Duodenal mucosa (tissue), 2 donors: Measurements from ENCODE around the gene CDH13.

Experiments
- H3K27ac ChIP-seq: one replicate; pipeline ENCODE4 v1.7.0; 2013; ENCODE audit warnings: low read depth, low read length
- H3K27me3 ChIP-seq, 2 donors: one replicate each; pipeline ENCODE4 v1.7.0; 2013; ENCODE audit warnings: low read length in 2 of 2, control low read depth in 1 of 2; ENCODE audit not compliant: insufficient read depth in 2 of 2, control insufficient read depth in 1 of 2
- H3K36me3 ChIP-seq, 2 donors: one replicate each; pipeline ENCODE4 v1.7.0; 2013; ENCODE audit warnings: low read length in 2 of 2, control low read depth in 1 of 2; ENCODE audit not compliant: insufficient read depth in 2 of 2, control insufficient read depth in 1 of 2
- H3K4me1 ChIP-seq, 2 donors: one replicate each; pipeline ENCODE4 v1.7.0; 2013; ENCODE audit warnings: low read length in 2 of 2, control low read depth in 1 of 2; ENCODE audit not compliant: insufficient read depth in 2 of 2, control insufficient read depth in 1 of 2
- H3K4me3 ChIP-seq, 2 donors: one replicate each; pipeline ENCODE4 v1.7.0; 2013; ENCODE audit warnings: low read length in 2 of 2, low read depth in 1 of 2
- H3K9ac ChIP-seq, 2 donors: one replicate each; pipeline ENCODE4 v1.7.0; 2013; ENCODE audit warnings: low read length in 2 of 2, low read depth in 1 of 2
- H3K9me3 ChIP-seq, 2 donors: one replicate each; pipeline ENCODE4 v1.7.0; 2013; ENCODE audit warnings: low read length in 2 of 2, control low read depth in 1 of 2; ENCODE audit not compliant: control insufficient read depth in 1 of 2

CDH13 gene

DNA sequence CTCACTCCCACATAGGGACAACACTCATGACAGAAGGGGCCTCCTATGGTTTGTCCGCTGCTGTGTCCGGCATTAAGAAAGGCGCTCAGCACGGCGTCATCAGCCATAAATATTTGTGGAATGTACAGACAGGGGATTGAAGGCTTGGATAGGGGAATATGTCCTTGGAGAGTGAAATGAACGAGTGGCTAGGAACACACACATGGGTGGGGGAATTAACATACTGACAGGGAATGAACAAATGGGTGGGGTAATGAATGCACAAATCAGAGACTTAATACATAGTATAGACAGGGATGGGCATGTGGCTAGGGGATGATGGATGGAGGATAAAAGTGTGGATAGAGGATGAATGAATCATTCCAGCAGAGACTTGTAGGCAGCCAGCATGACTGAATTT lies 1027.0 kb downstream of the CDH13 start:
- Histone ChIP-seq H3K9ac (no peak overlapping the region), H3K9me3 (no peaks in the 10 kb centered on the region), H3K27me3 (no peaks in the 10 kb centered on the region), H3K4me3 (no peak overlapping the region), H3K27ac (no peak overlapping the region), H3K4me1 (no peaks in the 10 kb centered on the region), H3K36me3 (no peaks in the 10 kb centered on the region)

DNA sequence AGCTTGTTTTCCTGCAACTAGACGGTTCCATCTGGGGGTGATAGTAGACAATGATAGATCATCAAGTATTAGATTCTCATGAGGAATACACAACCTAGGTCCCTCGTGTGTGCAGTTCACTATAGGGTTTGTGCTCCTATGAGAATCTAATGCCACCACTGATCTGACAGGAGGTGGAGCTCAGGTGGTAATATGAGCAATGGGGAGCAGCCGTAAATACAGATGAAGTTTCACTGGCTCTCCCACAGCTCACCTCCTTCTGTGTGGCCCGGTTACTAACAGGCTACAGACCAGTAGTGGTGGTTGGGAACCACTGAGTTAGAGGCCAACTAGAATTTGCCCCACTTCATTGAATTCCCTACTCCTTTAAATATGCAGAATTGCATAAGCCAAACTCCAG lies 1033.5 kb downstream of the CDH13 start:
- H3K27ac ChIP-seq: no peak overlapping the region
- no peak overlapping the region for H3K4me3 ChIP-seq
- H3K9ac ChIP-seq: no peak overlapping the region
- no peaks in the 10 kb centered on the region for H3K36me3 ChIP-seq
- H3K9me3 ChIP-seq: peaks cover 0 to 4% of the 10 kb centered on the region in 2 donors
- no peaks in the 10 kb centered on the region for H3K4me1 ChIP-seq
- H3K27me3 ChIP-seq: no peaks in the 10 kb centered on the region

DNA sequence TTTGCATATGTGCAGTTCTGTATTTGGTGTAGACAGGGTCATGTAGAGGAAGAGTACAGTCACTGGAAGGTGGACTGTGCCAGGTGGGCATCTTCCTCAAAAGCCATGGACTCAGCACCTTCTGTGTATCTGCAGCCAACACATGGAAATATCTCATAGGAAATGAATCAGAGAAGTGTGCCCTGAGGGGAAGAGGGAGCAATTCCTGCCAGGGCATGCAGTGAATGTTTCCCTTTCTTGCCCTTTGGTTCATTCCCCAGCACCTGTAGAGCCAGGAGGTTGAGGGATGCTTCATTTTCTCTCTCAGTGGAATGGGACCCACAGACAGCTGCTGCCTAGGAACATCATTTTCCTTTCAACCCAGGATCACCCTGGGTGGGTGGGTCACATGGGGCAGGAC lies 1034.9 kb downstream of the CDH13 start:
- H3K4me3 ChIP-seq: no peak overlapping the region
- H3K9me3 ChIP-seq: peaks cover 0 to 4% of the 10 kb centered on the region in 2 donors
- H3K9ac ChIP-seq: no peak overlapping the region
- H3K36me3 ChIP-seq: no peaks in the 10 kb centered on the region
- H3K27me3 ChIP-seq: no peaks in the 10 kb centered on the region
- H3K27ac ChIP-seq: no peak overlapping the region
- peaks cover 0 to 9% of the 10 kb centered on the region in 2 donors for H3K4me1 ChIP-seq

DNA sequence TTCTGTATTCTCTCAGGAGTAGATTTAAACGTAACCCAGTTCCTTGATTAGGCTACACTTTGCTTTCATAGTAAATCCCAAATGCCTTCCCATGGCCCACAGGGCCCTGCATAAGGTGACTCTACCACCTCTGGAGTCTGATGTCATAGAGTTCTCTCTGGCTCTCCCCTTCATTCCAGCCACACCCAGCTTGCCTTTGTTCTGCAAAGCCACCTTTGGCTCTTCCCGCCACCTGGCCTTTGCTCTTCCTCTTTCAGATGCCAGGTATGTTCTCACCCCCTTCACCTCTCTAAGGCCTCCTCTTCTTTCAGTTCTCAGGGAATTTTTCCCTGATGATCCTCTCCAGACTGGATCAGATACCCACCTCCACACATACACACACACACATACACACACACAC lies 1039.7 kb downstream of the CDH13 start:
- Histone ChIP-seq H3K27me3 (no peaks in the 10 kb centered on the region), H3K4me3 (no peak overlapping the region), H3K4me1 (peaks cover 15 to 30% of the 10 kb centered on the region in 2 donors), H3K36me3 (no peaks in the 10 kb centered on the region), H3K9me3 (peaks cover 4 to 6% of the 10 kb centered on the region in 2 donors), H3K27ac (no peak overlapping the region), H3K9ac (no peak overlapping the region)

DNA sequence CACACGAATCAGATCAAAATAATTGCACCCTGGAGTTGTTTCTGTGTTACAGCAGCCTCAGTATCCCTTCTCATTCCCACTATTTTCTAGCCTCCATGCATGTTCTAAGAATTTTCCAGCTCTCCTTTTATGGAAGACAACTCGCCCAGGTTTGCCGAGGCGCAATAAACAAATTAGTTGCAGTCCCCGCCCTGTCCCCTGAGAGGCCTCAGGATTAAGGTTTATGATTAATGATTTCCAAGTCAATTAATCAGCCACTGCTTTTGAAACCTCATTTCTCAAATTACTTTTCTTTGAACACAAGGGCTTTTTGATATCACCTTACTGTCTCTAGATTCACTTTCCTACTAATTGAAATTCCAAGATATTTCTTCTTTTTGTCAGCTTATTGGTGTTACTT lies 1042.7 kb downstream of the CDH13 start:
- Histone ChIP-seq H3K27me3 (no peaks in the 10 kb centered on the region), H3K9ac (no peak overlapping the region), H3K4me3 (no peak overlapping the region), H3K36me3 (no peaks in the 10 kb centered on the region), H3K4me1 (peaks cover 15 to 30% of the 10 kb centered on the region in 2 donors), H3K27ac (no peak overlapping the region), H3K9me3 (peaks cover 4 to 6% of the 10 kb centered on the region in 2 donors)

DNA sequence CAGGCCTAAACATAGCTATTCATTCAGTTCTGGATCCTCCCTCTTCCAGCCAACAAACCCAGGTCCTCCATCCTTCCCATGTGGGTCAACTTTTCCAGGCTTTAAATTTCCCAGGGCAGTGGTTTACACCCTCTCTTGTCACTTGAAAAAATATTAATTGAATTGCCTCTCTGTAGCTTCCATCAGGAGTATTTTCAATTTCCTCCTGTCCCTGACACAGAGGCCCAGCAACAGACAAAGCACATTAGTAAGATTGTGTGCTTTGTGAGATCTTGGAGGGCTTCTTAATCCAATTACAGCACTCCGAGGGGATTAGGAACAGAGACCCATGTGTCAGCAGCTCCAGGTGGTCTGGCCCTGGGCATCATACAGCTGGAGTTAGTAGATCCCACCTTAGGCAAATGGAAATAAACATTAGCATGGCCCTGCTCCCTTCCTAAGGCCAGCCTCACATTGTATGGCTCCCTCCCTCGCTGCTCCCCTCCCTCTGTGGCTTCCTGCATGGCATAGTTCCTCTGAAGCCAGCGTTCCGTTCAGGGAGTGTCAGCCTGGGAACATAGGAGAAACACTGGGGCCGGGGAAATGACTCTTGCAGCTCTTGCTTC lies 1048.3 kb downstream of the CDH13 start:
- Histone ChIP-seq H3K27ac (no peak overlapping the region), H3K4me3 (no peak overlapping the region), H3K9me3 (peaks cover 0 to 6% of the 10 kb centered on the region in 2 donors), H3K4me1 (peaks cover 0 to 3% of the 10 kb centered on the region in 2 donors), H3K36me3 (no peaks in the 10 kb centered on the region), H3K27me3 (no peaks in the 10 kb centered on the region), H3K9ac (no peak overlapping the region)

DNA sequence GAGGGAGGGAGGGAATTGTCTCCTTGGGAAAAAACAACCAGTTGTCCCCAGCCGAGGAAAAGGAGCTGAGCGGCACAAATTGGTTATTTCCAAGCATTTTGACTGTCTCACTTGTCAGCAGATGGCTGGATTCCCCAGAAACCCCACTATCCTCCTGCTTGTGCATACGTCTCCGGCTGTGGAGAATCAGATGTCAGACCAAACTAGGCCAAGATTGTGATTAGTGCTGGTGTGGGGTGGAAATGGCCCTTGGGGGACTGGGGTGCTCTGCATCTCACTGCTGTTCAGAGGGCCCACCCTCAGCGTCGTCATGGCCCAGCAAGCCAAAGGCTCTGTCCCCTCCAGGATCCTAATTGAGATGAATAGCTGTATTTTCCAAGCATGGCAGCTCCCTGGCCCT lies 1049.3 kb downstream of the CDH13 start:
- no peaks in the 10 kb centered on the region for H3K4me1 ChIP-seq
- H3K27me3 ChIP-seq: no peaks in the 10 kb centered on the region
- H3K9me3 ChIP-seq: no peaks in the 10 kb centered on the region
- H3K36me3 ChIP-seq: no peaks in the 10 kb centered on the region
- H3K4me3 ChIP-seq: no peak overlapping the region
- no peak overlapping the region for H3K27ac ChIP-seq
- no peak overlapping the region for H3K9ac ChIP-seq

DNA sequence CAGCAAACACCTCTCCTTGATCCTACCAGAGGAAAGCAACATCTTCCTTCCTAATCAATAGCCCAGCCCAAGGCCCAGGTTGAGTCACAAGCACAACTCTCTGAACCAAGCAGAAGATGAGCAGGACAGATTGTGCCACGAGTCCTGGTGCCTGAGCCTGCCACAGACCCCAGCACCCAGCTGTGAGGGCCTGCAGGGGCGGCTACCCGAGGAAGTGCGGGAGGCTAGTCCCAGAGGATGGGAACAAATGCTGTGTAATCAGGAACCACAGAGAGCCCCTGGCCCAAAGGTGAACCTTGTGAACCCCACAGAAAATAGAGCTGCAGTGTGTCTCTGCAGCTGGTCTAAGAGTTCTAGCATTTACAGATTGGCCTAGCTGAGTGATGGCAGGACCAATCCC lies 1054.2 kb downstream of the CDH13 start:
- Histone ChIP-seq H3K4me3 (no peak overlapping the region), H3K9ac (no peak overlapping the region), H3K27me3 (no peaks in the 10 kb centered on the region), H3K4me1 (no peaks in the 10 kb centered on the region), H3K9me3 (no peaks in the 10 kb centered on the region), H3K36me3 (no peaks in the 10 kb centered on the region), H3K27ac (no peak overlapping the region)

DNA sequence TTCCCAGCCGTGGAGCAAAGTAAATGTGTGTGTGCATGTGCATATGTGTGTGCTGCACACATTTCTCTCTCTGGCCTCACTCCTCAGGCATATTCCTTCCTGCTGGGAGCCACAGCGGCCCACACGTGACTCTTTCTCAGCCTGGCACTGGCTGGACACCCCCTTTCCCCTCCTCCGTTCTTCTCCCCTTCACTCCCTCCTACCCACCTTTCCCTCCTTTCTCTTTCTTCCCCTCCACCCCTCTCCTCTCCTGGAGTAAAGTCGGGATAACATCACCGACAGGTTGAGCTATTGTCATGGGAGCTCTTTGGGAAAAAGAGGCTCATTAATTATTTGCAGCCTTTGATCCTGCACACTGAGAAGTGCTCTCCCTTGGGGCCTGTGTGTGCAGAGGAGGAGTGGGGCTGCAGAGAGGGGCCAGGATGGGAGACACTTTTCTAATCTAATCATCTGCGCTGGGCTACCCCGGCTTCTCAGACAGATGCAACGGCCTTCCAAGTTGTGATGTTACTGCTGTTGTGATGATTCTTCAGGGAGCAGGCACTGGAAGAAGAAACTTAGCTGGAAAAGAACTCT lies 1054.7 kb downstream of the CDH13 start:
- no peaks in the 10 kb centered on the region for H3K36me3 ChIP-seq
- H3K9ac ChIP-seq: no peak overlapping the region
- no peaks in the 10 kb centered on the region for H3K9me3 ChIP-seq
- H3K27me3 ChIP-seq: no peaks in the 10 kb centered on the region
- no peaks in the 10 kb centered on the region for H3K4me1 ChIP-seq
- no peak overlapping the region for H3K4me3 ChIP-seq
- H3K27ac ChIP-seq: no peak overlapping the region

DNA sequence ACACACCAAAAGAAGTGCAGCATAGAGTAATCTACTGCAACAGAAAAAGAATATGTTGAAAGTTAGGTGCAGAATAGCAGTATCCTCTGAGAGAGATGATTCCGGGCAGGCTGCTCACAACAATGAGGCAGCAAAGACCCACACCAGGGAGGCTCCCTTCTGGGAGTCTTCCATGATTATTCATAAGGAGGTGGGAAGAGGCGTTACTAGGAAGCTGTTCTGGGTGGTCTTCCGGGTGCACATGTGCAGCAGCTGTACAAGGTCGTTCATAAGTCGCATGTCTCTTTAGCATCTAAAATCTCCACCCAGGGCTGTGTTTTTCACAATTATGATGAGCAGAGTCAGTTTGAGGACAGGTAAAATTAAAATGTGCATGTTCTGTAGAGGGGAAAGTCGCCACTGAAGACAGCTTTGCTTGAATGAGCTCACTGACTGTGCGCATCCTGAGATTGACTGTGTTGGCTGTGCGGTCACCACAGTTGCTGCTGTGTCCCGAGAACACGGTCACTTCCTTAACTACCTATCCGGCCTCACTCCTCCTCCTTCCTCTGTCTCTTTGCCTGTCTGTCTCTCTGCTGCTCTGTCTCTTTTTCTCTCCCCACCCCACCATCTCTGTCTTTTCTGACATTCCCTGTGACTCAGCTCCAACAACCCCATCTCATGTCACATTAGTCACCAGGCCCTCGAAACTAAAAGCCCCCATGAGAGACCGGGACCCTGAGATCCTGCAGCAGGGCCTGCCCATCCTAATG lies 1055.5 kb downstream of the CDH13 start:
- Histone ChIP-seq H3K36me3 (no peaks in the 10 kb centered on the region), H3K9me3 (no peaks in the 10 kb centered on the region), H3K4me3 (no peak overlapping the region), H3K9ac (no peak overlapping the region), H3K27me3 (no peaks in the 10 kb centered on the region), H3K4me1 (no peaks in the 10 kb centered on the region), H3K27ac (no peak overlapping the region)
